Panc1 (cell line): ENCODE results near the gene CPS1. TPM values are rescaled to one million over a fixed set of nuclear protein-coding genes. Genes with fewer than 3 reads are reported as not detected.

Source experiments
- ATAC-seq: fragments of 200-7000 bp; cut with Tn5 transposase; 2 replicates; pipeline ENCODE4 v1.9.1; 2020; ENCODE audit warnings: mild to moderate bottlenecking, moderate library complexity
- BruUV-seq: library from RNA; stranded (reverse); fragments of 400-500 nt; replicated peaks from 2 replicates; lab custom pipeline; 2021; lab: Mats Ljungman, UMichigan
- CTCF ChIA-PET: fragments of 300-600 bp; sonication (Branson Sonifier 250); formaldehyde crosslinking; loops from one replicate; lab custom pipeline; 2022; ENCODE audit warnings: antibody characterized with exemption; lab: Charles Lee
- POLR2A ChIA-PET: fragments of 300-600 bp; sonication (Branson Sonifier 250); formaldehyde crosslinking; loops from one replicate; lab custom pipeline; 2022; ENCODE audit warnings: antibody characterized with exemption; lab: Charles Lee
- DNase-seq: peaks from one replicate; pipeline ENCODE4 v3.0.0-alpha.2; 2010; ENCODE audit warnings: low read depth, low spot score
- H3K27ac ChIP-seq: 2 replicates; pipeline ENCODE4 v1.5.1; 2011; ENCODE audit warnings: mild to moderate bottlenecking, low read length, inconsistent platforms
- H3K27me3 ChIP-seq: fragments of 200-500 bp; sonication (Bioruptor generic); 2 replicates; pipeline ENCODE4 v1.6.0; 2014; ENCODE audit warnings: low read length, inconsistent platforms; ENCODE audit not compliant: control insufficient read depth, insufficient read depth
- H3K36me3 ChIP-seq: fragments of 200-500 bp; sonication (Bioruptor generic); 2 replicates; pipeline ENCODE4 v1.5.1; 2014; ENCODE audit warnings: inconsistent platforms, mild to moderate bottlenecking, low read length, moderate library complexity; ENCODE audit not compliant: control insufficient read depth, insufficient read depth
- H3K4me1 ChIP-seq: 2 replicates; pipeline ENCODE4 v1.5.1; 2011; ENCODE audit warnings: inconsistent platforms, mild to moderate bottlenecking, low read length, moderate library complexity; ENCODE audit not compliant: control insufficient read depth, insufficient read depth
- H3K4me3 ChIP-seq, 2 experiments: 2 replicates each; pipeline ENCODE4 v1.5.1; 2011 to 2012; ENCODE audit warnings: low read depth in 2 of 2, low read length in 2 of 2, mild to moderate bottlenecking in 2 of 2, inconsistent platforms in 1 of 2, moderate library complexity in 1 of 2
- H3K9me3 ChIP-seq: fragments of 200-500 bp; sonication (Bioruptor generic); 2 replicates; pipeline ENCODE4 v1.5.1; 2014; ENCODE audit warnings: low read depth, mild to moderate bottlenecking, inconsistent platforms, low read length, moderate library complexity; ENCODE audit not compliant: control insufficient read depth, insufficient read depth
- POLR2AphosphoS5 ChIP-seq: IDR thresholded peaks from 2 replicates; pipeline ENCODE4 v1.6.1; 2012; ENCODE audit warnings: mild to moderate bottlenecking, low read depth, low read length, moderate library complexity
- SIN3A ChIP-seq: IDR thresholded peaks from 2 replicates; pipeline ENCODE4 v1.6.1; 2012; ENCODE audit warnings: low read depth, mild to moderate bottlenecking, low read length, moderate library complexity, borderline replicate concordance; ENCODE audit not compliant: insufficient read depth
- TCF7L2 ChIP-seq: IDR thresholded peaks from 2 replicates; pipeline ENCODE4 v1.6.1; 2011; ENCODE audit warnings: mild to moderate bottlenecking, low read depth, low read length, inconsistent platforms
- in situ Hi-C: cut with HindIII; loops from 2 replicates; pipeline ENCODE4 v1.10.0; 2016; ENCODE audit warnings: low sequenced_read_pairs, low pct_unique_long_range_greater_than_20kb
- intact Hi-C: fragments of 100-400 bp; cut with micrococcal nuclease; formaldehyde crosslinking; loops from one replicate; pipeline ENCODE4 v1.10.0; 2022; ENCODE audit not compliant: unreplicated experiment
- total RNA-seq: library from RNA; stranded (reverse); gene quantifications from one replicate; pipeline ENCODE4 v1.2.1, GENCODE V29; 2021; ENCODE audit not compliant: unreplicated experiment
- TF ChIP-seq, protein P1 (sequence below): fragments of 450-650 bp; IDR thresholded peaks from 2 replicates; pipeline ENCODE4 v1.5.1; 2017; ENCODE audit warnings: mild to moderate bottlenecking
- TF ChIP-seq, protein P2 (sequence below), 2 experiments: IDR thresholded peaks; 2 replicates each; pipeline ENCODE4 v1.6.1; 2011 to 2012; ENCODE audit warnings: low read depth in 2 of 2, control low read depth in 1 of 2, low read length in 1 of 2, mild to moderate bottlenecking in 1 of 2, moderate library complexity in 1 of 2; ENCODE audit not compliant: insufficient read depth in 1 of 2

Gene CPS1
- total RNA-seq, 1 experiment from 2014 or later, result 5.1 TPM

DNA sequence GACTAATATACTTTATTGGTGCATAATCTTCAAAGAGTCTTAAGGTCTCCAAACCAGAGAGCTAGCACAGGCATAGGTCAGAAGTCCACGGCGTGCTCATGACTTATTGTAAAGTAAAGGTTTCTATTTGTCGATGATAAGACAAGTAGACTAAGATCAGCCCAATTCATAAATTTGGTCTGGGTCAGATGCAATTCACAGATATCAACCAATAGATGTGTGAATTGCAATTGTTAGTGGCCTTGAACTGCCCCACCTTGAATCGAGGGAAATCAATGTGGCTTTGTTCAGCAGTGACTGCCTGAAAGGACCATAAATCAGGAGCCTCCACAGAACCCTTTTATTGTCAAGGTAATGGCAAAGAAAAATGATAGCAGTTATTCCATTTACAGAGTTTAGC lies 39.1 kb upstream of the CPS1 start:
- in situ Hi-C loops (no loop called here), intact Hi-C loops (no loop called here)
- TF ChIP-seq, protein P1, sequence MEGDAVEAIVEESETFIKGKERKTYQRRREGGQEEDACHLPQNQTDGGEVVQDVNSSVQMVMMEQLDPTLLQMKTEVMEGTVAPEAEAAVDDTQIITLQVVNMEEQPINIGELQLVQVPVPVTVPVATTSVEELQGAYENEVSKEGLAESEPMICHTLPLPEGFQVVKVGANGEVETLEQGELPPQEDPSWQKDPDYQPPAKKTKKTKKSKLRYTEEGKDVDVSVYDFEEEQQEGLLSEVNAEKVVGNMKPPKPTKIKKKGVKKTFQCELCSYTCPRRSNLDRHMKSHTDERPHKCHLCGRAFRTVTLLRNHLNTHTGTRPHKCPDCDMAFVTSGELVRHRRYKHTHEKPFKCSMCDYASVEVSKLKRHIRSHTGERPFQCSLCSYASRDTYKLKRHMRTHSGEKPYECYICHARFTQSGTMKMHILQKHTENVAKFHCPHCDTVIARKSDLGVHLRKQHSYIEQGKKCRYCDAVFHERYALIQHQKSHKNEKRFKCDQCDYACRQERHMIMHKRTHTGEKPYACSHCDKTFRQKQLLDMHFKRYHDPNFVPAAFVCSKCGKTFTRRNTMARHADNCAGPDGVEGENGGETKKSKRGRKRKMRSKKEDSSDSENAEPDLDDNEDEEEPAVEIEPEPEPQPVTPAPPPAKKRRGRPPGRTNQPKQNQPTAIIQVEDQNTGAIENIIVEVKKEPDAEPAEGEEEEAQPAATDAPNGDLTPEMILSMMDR, result no peak
- TF ChIP-seq POLR2AphosphoS5, result no peak
- TF ChIP-seq SIN3A, result no peak
- TF ChIP-seq, protein P2, sequence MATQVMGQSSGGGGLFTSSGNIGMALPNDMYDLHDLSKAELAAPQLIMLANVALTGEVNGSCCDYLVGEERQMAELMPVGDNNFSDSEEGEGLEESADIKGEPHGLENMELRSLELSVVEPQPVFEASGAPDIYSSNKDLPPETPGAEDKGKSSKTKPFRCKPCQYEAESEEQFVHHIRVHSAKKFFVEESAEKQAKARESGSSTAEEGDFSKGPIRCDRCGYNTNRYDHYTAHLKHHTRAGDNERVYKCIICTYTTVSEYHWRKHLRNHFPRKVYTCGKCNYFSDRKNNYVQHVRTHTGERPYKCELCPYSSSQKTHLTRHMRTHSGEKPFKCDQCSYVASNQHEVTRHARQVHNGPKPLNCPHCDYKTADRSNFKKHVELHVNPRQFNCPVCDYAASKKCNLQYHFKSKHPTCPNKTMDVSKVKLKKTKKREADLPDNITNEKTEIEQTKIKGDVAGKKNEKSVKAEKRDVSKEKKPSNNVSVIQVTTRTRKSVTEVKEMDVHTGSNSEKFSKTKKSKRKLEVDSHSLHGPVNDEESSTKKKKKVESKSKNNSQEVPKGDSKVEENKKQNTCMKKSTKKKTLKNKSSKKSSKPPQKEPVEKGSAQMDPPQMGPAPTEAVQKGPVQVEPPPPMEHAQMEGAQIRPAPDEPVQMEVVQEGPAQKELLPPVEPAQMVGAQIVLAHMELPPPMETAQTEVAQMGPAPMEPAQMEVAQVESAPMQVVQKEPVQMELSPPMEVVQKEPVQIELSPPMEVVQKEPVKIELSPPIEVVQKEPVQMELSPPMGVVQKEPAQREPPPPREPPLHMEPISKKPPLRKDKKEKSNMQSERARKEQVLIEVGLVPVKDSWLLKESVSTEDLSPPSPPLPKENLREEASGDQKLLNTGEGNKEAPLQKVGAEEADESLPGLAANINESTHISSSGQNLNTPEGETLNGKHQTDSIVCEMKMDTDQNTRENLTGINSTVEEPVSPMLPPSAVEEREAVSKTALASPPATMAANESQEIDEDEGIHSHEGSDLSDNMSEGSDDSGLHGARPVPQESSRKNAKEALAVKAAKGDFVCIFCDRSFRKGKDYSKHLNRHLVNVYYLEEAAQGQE (IDR thresholded peaks at IDR 0.05; ENCODE audit: insufficient read depth in 1 of 2, low read depth in 2 of 2, low read length in 1 of 2), result no peak
- TF ChIP-seq TCF7L2, result no peak
- DNase-seq, result no peak
- ChIA-PET POLR2A (no interaction called here), CTCF (interaction anchor here (1.1 kb wide), 1 partner anchor 14 kb away, joined by 3 read pairs; no protein-coding TSS in a partner anchor)
- H3K9me3 ChIP-seq, result no peaks in the 10 kb centered on the region
- BruUV-seq, result no TSS peak
- no peaks in the 10 kb centered on the region for H3K4me1 ChIP-seq
- no peak for ATAC-seq
- H3K4me3 ChIP-seq, result no peak overlapping the region
- no peaks in the 10 kb centered on the region for H3K27me3 ChIP-seq
- no peaks in the 10 kb centered on the region for H3K36me3 ChIP-seq
- no peak overlapping the region for H3K27ac ChIP-seq

DNA sequence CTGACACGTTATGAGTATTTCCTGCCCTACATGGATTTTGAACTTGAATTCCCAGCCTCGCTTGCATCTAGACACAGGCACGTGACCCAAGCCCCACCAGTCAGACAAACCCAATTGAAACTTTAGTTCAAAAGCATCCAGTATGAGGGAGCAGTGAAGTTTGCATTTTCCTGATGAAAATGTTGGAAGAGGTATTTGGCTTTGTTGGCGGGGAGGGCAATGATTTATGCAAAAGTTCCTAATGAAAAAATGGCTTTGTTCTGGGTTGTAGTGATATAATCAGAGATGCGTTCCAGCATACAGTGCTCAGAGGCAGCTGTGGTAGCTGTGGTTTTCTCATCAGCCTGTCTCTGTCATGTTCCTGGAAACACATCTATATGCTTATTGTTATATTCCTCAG lies 36.8 kb upstream of the CPS1 start:
- no peaks in the 10 kb centered on the region for H3K36me3 ChIP-seq
- no TSS peak for BruUV-seq
- H3K27ac ChIP-seq, result no peak overlapping the region
- in situ Hi-C loops, result no loop called here
- CTCF ChIA-PET, result no interaction called here
- no peaks in the 10 kb centered on the region for H3K4me1 ChIP-seq
- TF ChIP-seq POLR2AphosphoS5, result no peak
- TF ChIP-seq SIN3A, result no peak
- TF ChIP-seq, protein P1, result no peak
- TF ChIP-seq, protein P2 (IDR thresholded peaks at IDR 0.05; ENCODE audit: insufficient read depth in 1 of 2, low read depth in 2 of 2, low read length in 1 of 2), result no peak
- TF ChIP-seq TCF7L2, result no peak
- no peak overlapping the region for H3K4me3 ChIP-seq
- intact Hi-C loops, result no loop called here
- no peaks in the 10 kb centered on the region for H3K27me3 ChIP-seq
- no peak for ATAC-seq
- no peak for DNase-seq
- H3K9me3 ChIP-seq, result no peaks in the 10 kb centered on the region
- POLR2A ChIA-PET, result no interaction called here
